HepG2 (cell line): Measurements from ENCODE around the gene MLST8. TPM values are rescaled to one million over a fixed set of nuclear protein-coding genes. Genes with fewer than 3 reads are reported as not detected.
A peak's percentile ranks its signal among the peaks of the same experiment; 100 is the strongest.

Experiments
- ATAC-seq: fragments of 200-7000 bp; cut with Tn5 transposase; 3 replicates; pipeline ENCODE4 v1.9.1; 2020; ENCODE audit warnings: mild to moderate bottlenecking, moderate library complexity
- BruUV-seq: library from RNA; stranded (reverse); fragments of 400-500 nt; replicated peaks from 2 replicates; lab custom pipeline; 2021; lab: Mats Ljungman, UMichigan
- CTCF ChIA-PET: fragments of 300-600 bp; formaldehyde crosslinking; extraction: SDS; loops from one replicate; lab custom pipeline; 2021; ENCODE audit warnings: low total read pairs, inconsistent platforms, low intra/inter-chr PET ratio; lab: Yijun Ruan, JAX
- POLR2A ChIA-PET: fragments of 350-600 bp; sonication (Branson Sonifier 250); formaldehyde crosslinking; loops from one replicate; lab custom pipeline; 2020; ENCODE audit warnings: antibody characterized with exemption, inconsistent platforms; lab: Yijun Ruan, JAX
- DNase-seq: peaks from one replicate; pipeline ENCODE4 v3.0.0-alpha.2; 2015; ENCODE audit warnings: low spot score
- FAIRE-seq: peaks from 3 replicates; lab custom pipeline; 2011; peaks lifted over from hg19 to GRCh38; lab: Jason Lieb, UNC
- H2AFZ ChIP-seq: one replicate; pipeline ENCODE4 v1.6.1; 2011; ENCODE audit warnings: low read length, inconsistent platforms
- H3K27ac ChIP-seq: fragments of 300-600 bp; 3 replicates; pipeline ENCODE4 v1.8.0; 2011; ENCODE audit warnings: mixed run types, mild to moderate bottlenecking, mixed read lengths, low read length, inconsistent platforms; ENCODE audit not compliant: insufficient read depth; ENCODE audit errors: extremely low read length
- H3K27me3 ChIP-seq, 2 experiments: fragments of 200-600 bp in 1 of 2; 2 replicates in 1 of 2; 3 replicates in 1 of 2; pipeline versions ENCODE4 v1.6.0 to v1.8.0; 2011; ENCODE audit warnings: low read length in 2 of 2, mild to moderate bottlenecking in 2 of 2, moderate library complexity in 2 of 2, inconsistent platforms in 1 of 2; ENCODE audit not compliant: insufficient read depth in 2 of 2, control insufficient read depth in 1 of 2
- H3K36me3 ChIP-seq, 2 experiments: fragments of 200-600 bp in 1 of 2; replicated peaks in 1 of 2; 2 replicates in 1 of 2; 3 replicates in 1 of 2; pipeline versions ENCODE4 v1.5.1 to v1.8.0; 2011; ENCODE audit warnings: low read length in 2 of 2, inconsistent platforms in 1 of 2; ENCODE audit not compliant: insufficient read depth in 2 of 2, control insufficient read depth in 1 of 2
- H3K4me1 ChIP-seq: 2 replicates; pipeline ENCODE4 v1.5.1; 2012; ENCODE audit warnings: low read length, inconsistent platforms; ENCODE audit not compliant: insufficient read depth
- H3K4me2 ChIP-seq: 2 replicates; pipeline ENCODE4 v1.6.0; 2011; ENCODE audit warnings: low read depth, low read length, inconsistent platforms
- H3K4me3 ChIP-seq, 3 experiments: fragments of 200-600 bp in 1 of 3; sonication (generic), shearing (Covaris generic) in 1 of 3; replicated peaks in 1 of 3; 2 replicates each; pipeline ENCODE4 v1.5.1; 2011 to 2016; ENCODE audit warnings: low read length in 3 of 3, inconsistent platforms in 2 of 3, low read depth in 2 of 3, mild to moderate bottlenecking in 2 of 3, control low read depth in 1 of 3, mixed read lengths in 1 of 3; ENCODE audit not compliant: insufficient read depth in 1 of 3
- H3K79me2 ChIP-seq: one replicate; pipeline ENCODE4 v1.6.1; 2011; ENCODE audit warnings: low read length, inconsistent platforms; ENCODE audit not compliant: insufficient read depth
- H3K9ac ChIP-seq: 2 replicates; pipeline ENCODE4 v1.6.0; 2011; ENCODE audit warnings: mild to moderate bottlenecking, low read depth, low read length, inconsistent platforms; ENCODE audit not compliant: insufficient read depth
- H3K9me3 ChIP-seq: 2 replicates; pipeline ENCODE4 v1.5.1; 2012; ENCODE audit warnings: mild to moderate bottlenecking, low read length
- H4K20me1 ChIP-seq: 2 replicates; pipeline ENCODE4 v1.6.0; 2011; ENCODE audit warnings: inconsistent platforms, mild to moderate bottlenecking, low read length, moderate library complexity; ENCODE audit not compliant: insufficient read depth
- ATM ChIP-seq: fragments of 450-650 bp; IDR thresholded peaks from 2 replicates; pipeline ENCODE4 v1.7.1; 2017; ENCODE audit warnings: mild to moderate bottlenecking, borderline replicate concordance
- BATF2 ChIP-seq: sonication (generic); formaldehyde crosslinking; IDR thresholded peaks from 2 replicates; pipeline ENCODE4 v1.8.0; 2022; ENCODE audit warnings: mild to moderate bottlenecking, missing genetic modification reagents, moderate library complexity
- FOXM1 ChIP-seq: sonication (generic); formaldehyde crosslinking; IDR thresholded peaks from 2 replicates; pipeline ENCODE4 v1.5.0; 2020; ENCODE audit warnings: missing genetic modification reagents
- KDM2A ChIP-seq: sonication (generic); formaldehyde crosslinking; IDR thresholded peaks from 2 replicates; pipeline ENCODE4 v1.4.0; 2020; ENCODE audit warnings: low read depth, missing genetic modification reagents, borderline replicate concordance
- KDM4B ChIP-seq: sonication (generic); formaldehyde crosslinking; IDR thresholded peaks from 2 replicates; pipeline ENCODE4 v1.4.0; 2020; ENCODE audit warnings: missing genetic modification reagents
- KLF11 ChIP-seq: IDR thresholded peaks from 2 replicates; pipeline ENCODE4 v1.6.1; 2016; ENCODE audit warnings: missing compliant biosample characterization
- NCOR1 ChIP-seq: fragments of 200-600 bp; sonication (generic); IDR thresholded peaks from 2 replicates; pipeline ENCODE4 v1.7.0; 2017; ENCODE audit warnings: antibody characterized with exemption, low read length, borderline replicate concordance
- POGZ ChIP-seq: sonication (generic); formaldehyde crosslinking; IDR thresholded peaks from 2 replicates; pipeline ENCODE4 v1.4.0; 2020; ENCODE audit warnings: mild to moderate bottlenecking, missing genetic modification reagents
- POLR2G ChIP-seq: fragments of 200-400 bp; formaldehyde crosslinking; IDR thresholded peaks from 2 replicates; pipeline ENCODE4 v1.6.1; 2018; ENCODE audit warnings: mild to moderate bottlenecking, low read depth, low read length, moderate library complexity
- RORA ChIP-seq: sonication (generic); formaldehyde crosslinking; IDR thresholded peaks from 2 replicates; pipeline ENCODE4 v1.5.0; 2020; ENCODE audit warnings: mild to moderate bottlenecking, missing genetic modification reagents, moderate library complexity
- XBP1 ChIP-seq: sonication (generic); formaldehyde crosslinking; IDR thresholded peaks from 2 replicates; pipeline ENCODE4 v1.5.0; 2020; ENCODE audit warnings: missing genetic modification reagents
- ZBTB20 ChIP-seq: sonication (generic); formaldehyde crosslinking; IDR thresholded peaks from 2 replicates; pipeline ENCODE4 v1.8.1; 2023; ENCODE audit warnings: missing genetic modification reagents, low read depth, mild to moderate bottlenecking, borderline replicate concordance
- ZNF414 ChIP-seq: sonication (generic); formaldehyde crosslinking; IDR thresholded peaks from 2 replicates; pipeline ENCODE4 v1.5.0; 2020; ENCODE audit warnings: missing genetic modification reagents
- ZNF546 ChIP-seq: sonication (generic); formaldehyde crosslinking; conservative IDR thresholded peaks from 2 replicates; pipeline ENCODE4 v1.8.1; 2023; ENCODE audit warnings: mild to moderate bottlenecking, missing genetic modification reagents
- ZNF563 ChIP-seq: sonication (generic); formaldehyde crosslinking; IDR thresholded peaks from 2 replicates; pipeline ENCODE4 v1.8.0; 2022; ENCODE audit warnings: mild to moderate bottlenecking, moderate library complexity, missing genetic modification reagents
- WGBS: methylation state at CpG from one replicate; pipeline ENCODE4 v1.1.6; 2017; ENCODE audit warnings: low lambda C conversion rate; 5-methylcytosine and 5-hydroxymethylcytosine counted together
- in situ Hi-C: cut with HindIII; loops from 2 replicates; pipeline ENCODE4 v1.10.0; 2017; ENCODE audit warnings: low pct_unique_long_range_greater_than_20kb; ENCODE audit not compliant: extremely low pct_ligation_motif_present
- intact Hi-C: fragments of 100-400 bp; cut with micrococcal nuclease; formaldehyde crosslinking; loops from one replicate; pipeline ENCODE4 v1.10.0; 2022; ENCODE audit not compliant: unreplicated experiment
- polyA plus RNA-seq, 8 experiments: library from polyadenylated mRNA; depleted of rRNA in 3 of 8; stranded (reverse) in 7 of 8; unstranded in 1 of 8; fragments of >200 nt; fragmentation: Illumina TruSeq in 4 of 8; extraction: Trizol in 4 of 8; gene quantifications; 2 replicates each; pipeline versions ENCODE4 v1.2.1 to v1.2.3, GENCODE V29; 2011 to 2016; ENCODE audit warnings: low read depth in 4 of 8, missing spikeins in 1 of 8, mixed read lengths in 1 of 8; ENCODE audit not compliant: insufficient read depth in 1 of 8
- total RNA-seq, 5 experiments: library from RNA; depleted of rRNA; stranded (reverse); fragments of >200 nt; fragmentation: Illumina TruSeq; extraction: Trizol; gene quantifications; 2 replicates each; pipeline ENCODE4 v1.2.3, GENCODE V29; 2016; ENCODE audit warnings: low read depth in 1 of 5
- TF ChIP-seq, protein P1 (sequence below): sonication (generic); formaldehyde crosslinking; IDR thresholded peaks from 2 replicates; pipeline ENCODE4 v1.4.0; 2020; ENCODE audit warnings: missing genetic modification reagents
- TF ChIP-seq, protein P2 (sequence below): sonication (generic); formaldehyde crosslinking; IDR thresholded peaks from 2 replicates; pipeline ENCODE4 v1.8.1; 2023; ENCODE audit warnings: missing genetic modification reagents, mild to moderate bottlenecking, borderline replicate concordance
- TF ChIP-seq, protein P3 (sequence below): sonication (generic); formaldehyde crosslinking; IDR thresholded peaks from 2 replicates; pipeline ENCODE4 v1.5.0; 2020; ENCODE audit warnings: mild to moderate bottlenecking, missing genetic modification reagents

Gene MLST8
- total and polyA plus RNA-seq, 2 of the 13 experiments (the other 11 are each of a cell fraction or from before 2014, with no cell fraction given): 30.8 to 72.7 TPM

- ATAC-seq: peak; percentile 18
- H2AFZ ChIP-seq: no peak within 1 kb of the TSS
- H3K27ac ChIP-seq: no peak within 1 kb of the TSS
- BruUV-seq: no TSS peak
- FAIRE-seq: no peak
- in situ Hi-C loops: no loop called here
- H3K4me2 ChIP-seq: peak within 1 kb of the TSS; percentile 53
- peaks cover 31% of the 10 kb centered on the region for H3K4me1 ChIP-seq
- H3K4me3 ChIP-seq: peak within 1 kb of the TSS in 2 of 3 experiments; percentile 28 to 55; a peak in 3 of 6 replicates
- ChIA-PET CTCF (no interaction called here), POLR2A (interaction anchor here (1.0 kb wide), 1 partner anchor 10 kb away, joined by 3 read pairs; no protein-coding TSS in a partner anchor)
- H3K9me3 ChIP-seq: no peaks in the 10 kb centered on the region
- peaks cover 6 to 16% of the 10 kb centered on the region in 2 experiments; a peak in 3 of 5 replicates for H3K36me3 ChIP-seq
- 0 out of 2 replicates have a peak, but pooled peaks cover 2% of the 10 kb centered on the region for H4K20me1 ChIP-seq
- no peaks in the 10 kb centered on the region for H3K79me2 ChIP-seq
- 65% methylated on average over 16 of the region's 64 CpGs for WGBS
- intact Hi-C loops: no loop called here
- H3K9ac ChIP-seq: no peak within 1 kb of the TSS
- no peak for DNase-seq
- H3K27me3 ChIP-seq: no peaks in the 10 kb centered on the region
- TF ChIP-seq ATM (no peak), BATF2 (CRISPR knock-in tag) (no peak), KDM2A (CRISPR knock-in tag) (peak; percentile 27; the same call in 1 of the 2 replicates), RORA (CRISPR knock-in tag) (no peak), POLR2G (peak; percentile 33; the same call in 1 of the 2 replicates), FOXM1 (CRISPR knock-in tag) (no peak), ZNF414 (CRISPR knock-in tag) (no peak), ZBTB20 (CRISPR knock-in tag) (no peak), KLF11 (CRISPR knock-in tag) (no peak), ZNF546 (CRISPR knock-in tag) (no peak), POGZ (CRISPR knock-in tag) (no peak), ZNF563 (no peak), KDM4B (CRISPR knock-in tag) (no peak), NCOR1 (no peak), XBP1 (CRISPR knock-in tag) (no peak)
- TF ChIP-seq, protein P1, sequence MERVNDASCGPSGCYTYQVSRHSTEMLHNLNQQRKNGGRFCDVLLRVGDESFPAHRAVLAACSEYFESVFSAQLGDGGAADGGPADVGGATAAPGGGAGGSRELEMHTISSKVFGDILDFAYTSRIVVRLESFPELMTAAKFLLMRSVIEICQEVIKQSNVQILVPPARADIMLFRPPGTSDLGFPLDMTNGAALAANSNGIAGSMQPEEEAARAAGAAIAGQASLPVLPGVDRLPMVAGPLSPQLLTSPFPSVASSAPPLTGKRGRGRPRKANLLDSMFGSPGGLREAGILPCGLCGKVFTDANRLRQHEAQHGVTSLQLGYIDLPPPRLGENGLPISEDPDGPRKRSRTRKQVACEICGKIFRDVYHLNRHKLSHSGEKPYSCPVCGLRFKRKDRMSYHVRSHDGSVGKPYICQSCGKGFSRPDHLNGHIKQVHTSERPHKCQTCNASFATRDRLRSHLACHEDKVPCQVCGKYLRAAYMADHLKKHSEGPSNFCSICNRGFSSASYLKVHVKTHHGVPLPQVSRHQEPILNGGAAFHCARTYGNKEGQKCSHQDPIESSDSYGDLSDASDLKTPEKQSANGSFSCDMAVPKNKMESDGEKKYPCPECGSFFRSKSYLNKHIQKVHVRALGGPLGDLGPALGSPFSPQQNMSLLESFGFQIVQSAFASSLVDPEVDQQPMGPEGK (CRISPR knock-in tag): peak; percentile 32
- TF ChIP-seq, protein P2, sequence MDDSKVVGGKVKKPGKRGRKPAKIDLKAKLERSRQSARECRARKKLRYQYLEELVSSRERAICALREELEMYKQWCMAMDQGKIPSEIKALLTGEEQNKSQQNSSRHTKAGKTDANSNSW (CRISPR knock-in tag): no peak
- TF ChIP-seq, protein P3, sequence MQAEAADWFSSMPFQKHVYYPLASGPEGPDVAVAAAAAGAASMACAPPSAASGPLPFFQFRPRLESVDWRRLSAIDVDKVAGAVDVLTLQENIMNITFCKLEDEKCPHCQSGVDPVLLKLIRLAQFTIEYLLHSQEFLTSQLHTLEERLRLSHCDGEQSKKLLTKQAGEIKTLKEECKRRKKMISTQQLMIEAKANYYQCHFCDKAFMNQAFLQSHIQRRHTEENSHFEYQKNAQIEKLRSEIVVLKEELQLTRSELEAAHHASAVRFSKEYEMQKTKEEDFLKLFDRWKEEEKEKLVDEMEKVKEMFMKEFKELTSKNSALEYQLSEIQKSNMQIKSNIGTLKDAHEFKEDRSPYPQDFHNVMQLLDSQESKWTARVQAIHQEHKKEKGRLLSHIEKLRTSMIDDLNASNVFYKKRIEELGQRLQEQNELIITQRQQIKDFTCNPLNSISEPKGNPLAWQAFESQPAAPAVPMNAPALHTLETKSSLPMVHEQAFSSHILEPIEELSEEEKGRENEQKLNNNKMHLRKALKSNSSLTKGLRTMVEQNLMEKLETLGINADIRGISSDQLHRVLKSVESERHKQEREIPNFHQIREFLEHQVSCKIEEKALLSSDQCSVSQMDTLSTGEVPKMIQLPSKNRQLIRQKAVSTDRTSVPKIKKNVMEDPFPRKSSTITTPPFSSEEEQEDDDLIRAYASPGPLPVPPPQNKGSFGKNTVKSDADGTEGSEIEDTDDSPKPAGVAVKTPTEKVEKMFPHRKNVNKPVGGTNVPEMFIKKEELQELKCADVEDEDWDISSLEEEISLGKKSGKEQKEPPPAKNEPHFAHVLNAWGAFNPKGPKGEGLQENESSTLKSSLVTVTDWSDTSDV: 0 out of 2 replicates have a peak, but pooled peaks have one; percentile 33
These were observed 31.3 kb downstream of the MLST8 start, which contains the start of gene DNASE1L2 for GRCh38 chr16:2236337-2237101. DNASE1L2 (plus strand) TSS chr16:2236444; CDS start chr16:2236817, 373 bp downstream.
